GM19467 (cell line): ENCODE data around the gene GALNT5.
"Not testable (repeated sequence)": the region's sequence is repeated elsewhere in the genome, so short reads cannot be mapped to it uniquely, and the experiment has no call there.

Source experiments
- ATAC-seq: cut with Tn5 transposase; IDR thresholded peaks from one replicate; pipeline ENCODE4 v1.9.1; 2021; ENCODE audit warnings: mild to moderate bottlenecking, moderate library complexity; ENCODE audit not compliant: unreplicated experiment

Gene GALNT5

DNA sequence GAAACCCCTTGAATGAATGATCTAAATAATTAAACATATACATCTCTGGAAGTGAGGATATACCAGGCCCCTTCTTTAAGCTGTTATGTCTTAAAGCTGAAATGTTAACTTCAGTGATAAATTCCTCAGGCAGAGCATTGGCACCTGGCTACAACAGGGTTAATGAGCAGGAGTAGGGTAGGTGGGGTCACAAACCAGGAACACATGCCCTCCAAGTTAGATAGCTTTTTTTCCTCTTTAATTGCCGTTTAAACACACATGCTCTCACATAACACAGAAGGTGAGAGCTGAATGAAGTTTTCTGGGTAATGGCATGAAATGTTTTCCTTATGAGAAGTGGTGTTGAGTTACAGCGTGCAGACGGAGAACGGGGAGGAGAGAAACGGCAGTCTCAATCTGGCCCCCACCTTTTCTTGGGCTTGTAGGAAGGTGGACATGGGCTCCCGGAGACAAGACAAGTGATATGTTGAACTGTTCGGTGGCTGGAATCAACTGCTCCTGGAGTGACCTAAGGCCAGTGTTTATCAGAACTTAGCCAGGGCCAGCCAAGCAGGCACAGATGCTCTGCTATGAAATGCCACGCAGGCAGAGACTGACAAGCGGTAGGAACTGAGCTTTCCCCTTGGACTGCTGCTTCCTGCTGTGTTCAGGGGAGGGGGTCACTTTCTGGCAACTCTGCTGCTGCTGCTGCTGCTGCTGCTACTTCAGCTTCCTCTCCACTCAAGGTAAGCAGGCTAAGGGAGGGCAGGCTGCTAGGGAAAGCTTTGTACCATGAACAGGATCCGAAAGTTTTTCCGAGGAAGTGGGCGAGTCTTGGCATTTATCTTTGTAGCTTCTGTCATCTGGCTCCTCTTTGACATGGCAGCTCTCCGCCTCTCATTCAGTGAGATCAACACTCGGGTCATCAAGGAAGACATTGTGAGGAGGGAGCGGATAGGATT is at the start of gene GALNT5:
TSS of gene GALNT5 (plus strand) at position 394 of the 941 bp plus-strand sequence. CDS start at position 772, 378 bp downstream.
- no peak for ATAC-seq

GRCh38 chr2:157216286-157216965 is 41.1 kb upstream of the GALNT5 start:
- no peak for ATAC-seq

- ATAC-seq: no peak
These were observed 40.1 kb upstream of the GALNT5 start for GRCh38 chr2:157217409-157217808.

- ATAC-seq: no peak
These were observed 38.6 kb upstream of the GALNT5 start for GRCh38 chr2:157218911-157219310.

GRCh38 chr2:157220502-157220901 is 37.0 kb upstream of the GALNT5 start:
- no peak for ATAC-seq

- ATAC-seq: no peak
These were observed 36.0 kb upstream of the GALNT5 start for GRCh38 chr2:157221394-157221988.

- no peak for ATAC-seq
These were observed 33.8 kb upstream of the GALNT5 start for GRCh38 chr2:157223624-157224205.

GRCh38 chr2:157224448-157224847 is 33.1 kb upstream of the GALNT5 start:
- ATAC-seq: not testable (repeated sequence)

- no peak for ATAC-seq
These were observed 29.9 kb upstream of the GALNT5 start for GRCh38 chr2:157227592-157227991.

- ATAC-seq: no peak
These were observed 28.6 kb upstream of the GALNT5 start for GRCh38 chr2:157228946-157229345.

DNA sequence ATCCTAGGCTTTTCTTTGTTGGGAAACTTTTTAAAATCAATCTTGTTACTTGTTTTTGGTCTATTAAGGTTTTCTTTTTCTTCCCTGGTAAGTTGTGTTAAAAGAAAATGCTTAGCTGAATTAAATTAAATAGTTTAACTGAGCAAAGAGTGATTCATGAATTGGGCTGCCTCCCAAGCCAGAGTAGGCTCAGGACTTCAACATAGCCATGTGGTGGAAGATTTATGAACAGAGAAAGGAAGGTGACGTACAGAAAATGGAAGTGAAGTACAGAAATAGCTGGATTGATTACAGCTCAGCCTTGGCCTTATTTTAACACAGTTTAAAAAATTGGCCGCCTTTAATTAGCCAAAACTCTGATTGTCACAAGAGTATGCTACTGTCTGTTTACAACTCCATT is 27.9 kb upstream of the GALNT5 start:
- no peak for ATAC-seq

DNA sequence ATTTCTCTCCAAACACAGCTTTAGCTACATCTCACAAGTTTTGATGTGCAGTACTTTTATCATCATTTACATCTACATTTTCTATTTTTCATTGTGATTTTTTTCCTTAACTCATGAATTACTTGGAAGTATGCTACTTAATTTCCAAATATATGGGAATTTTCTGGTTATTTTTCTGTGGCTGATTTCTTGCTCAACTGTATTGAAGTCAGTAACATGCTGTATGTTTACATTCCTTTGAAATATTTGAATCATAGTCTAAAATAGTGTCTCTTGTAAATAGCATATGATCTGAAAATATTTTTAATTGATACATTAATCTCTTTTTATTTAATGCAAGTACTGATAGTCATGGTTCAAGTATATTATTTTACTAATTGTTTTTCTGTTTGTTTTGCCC is 26.0 kb upstream of the GALNT5 start:
- ATAC-seq: no peak

- ATAC-seq: no peak
These were observed 24.0 kb upstream of the GALNT5 start for GRCh38 chr2:157233506-157233905.

DNA sequence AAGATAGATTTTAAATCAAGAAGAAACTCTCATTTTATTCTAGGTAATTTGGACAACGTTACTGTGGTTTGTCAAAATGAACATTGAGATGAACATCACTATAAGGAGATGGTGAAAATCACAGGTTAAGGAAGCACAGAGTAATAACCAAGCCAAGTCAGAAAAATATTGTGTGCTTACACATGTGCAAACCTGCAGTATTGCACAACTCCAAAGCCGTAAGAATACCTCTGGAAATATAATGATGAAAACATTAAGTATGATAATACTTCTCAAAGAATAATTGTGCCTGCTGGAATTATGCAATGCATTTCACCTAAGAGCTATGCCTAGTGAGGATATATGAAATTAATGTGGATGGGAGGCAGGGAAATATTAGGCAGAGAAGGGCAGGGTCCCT is 21.1 kb upstream of the GALNT5 start:
- no peak for ATAC-seq

- no peak for ATAC-seq
These were observed 19.2 kb upstream of the GALNT5 start for GRCh38 chr2:157238296-157238695.

DNA sequence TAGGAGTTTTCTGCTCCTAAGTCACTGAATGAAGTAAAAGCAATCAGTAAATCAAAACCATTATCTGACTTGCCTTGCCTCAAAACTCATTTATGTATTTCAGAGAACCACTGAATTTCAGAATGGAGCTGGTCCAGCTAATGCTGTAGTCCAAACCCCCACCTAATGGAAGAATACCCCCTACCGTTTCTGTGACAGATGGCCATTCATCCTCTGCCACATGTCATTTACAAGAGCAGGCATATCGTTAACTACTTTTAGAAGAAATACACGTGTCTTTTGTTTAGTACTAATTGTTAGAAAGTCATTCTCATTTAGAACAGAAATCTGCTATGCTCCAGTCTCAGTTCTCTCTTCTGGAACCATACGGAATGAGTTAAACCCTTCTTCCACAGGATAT is 12.8 kb upstream of the GALNT5 start:
- ATAC-seq: no peak

DNA sequence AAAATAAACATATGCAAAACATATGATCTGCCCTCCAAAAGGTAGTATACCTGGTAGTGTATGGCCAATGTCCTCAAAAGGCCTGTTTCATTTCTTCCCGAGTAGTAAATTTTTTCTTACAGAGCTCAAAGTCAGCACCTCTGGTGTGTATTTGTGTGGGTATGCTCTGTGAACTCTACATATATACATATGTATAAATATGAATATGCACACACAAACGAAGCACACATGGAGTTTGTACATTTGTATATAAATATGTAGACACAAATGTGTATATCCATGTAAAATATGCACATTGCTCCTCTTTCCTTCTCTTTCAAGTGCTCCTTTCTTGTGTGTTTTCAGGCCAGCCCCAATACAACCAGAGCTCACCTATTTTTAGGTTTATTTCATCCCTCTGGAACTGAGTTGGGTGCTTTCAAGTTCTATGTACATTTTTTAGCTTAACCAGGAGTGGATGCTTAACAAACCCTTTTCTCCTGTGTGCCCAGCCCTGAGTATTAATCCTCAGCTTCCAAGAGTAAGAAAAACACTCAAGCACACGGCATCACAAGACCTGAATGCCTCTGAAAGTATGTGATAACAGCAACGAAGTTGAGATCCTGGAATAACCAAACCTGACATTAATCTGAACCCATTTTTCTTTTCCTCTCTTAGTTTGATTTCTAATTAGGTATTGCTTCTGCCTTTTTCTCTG is 12.2 kb upstream of the GALNT5 start:
- ATAC-seq: no peak

- peak; percentile 91 for ATAC-seq
These were observed 11.4 kb upstream of the GALNT5 start for GRCh38 chr2:157245846-157246764.

DNA sequence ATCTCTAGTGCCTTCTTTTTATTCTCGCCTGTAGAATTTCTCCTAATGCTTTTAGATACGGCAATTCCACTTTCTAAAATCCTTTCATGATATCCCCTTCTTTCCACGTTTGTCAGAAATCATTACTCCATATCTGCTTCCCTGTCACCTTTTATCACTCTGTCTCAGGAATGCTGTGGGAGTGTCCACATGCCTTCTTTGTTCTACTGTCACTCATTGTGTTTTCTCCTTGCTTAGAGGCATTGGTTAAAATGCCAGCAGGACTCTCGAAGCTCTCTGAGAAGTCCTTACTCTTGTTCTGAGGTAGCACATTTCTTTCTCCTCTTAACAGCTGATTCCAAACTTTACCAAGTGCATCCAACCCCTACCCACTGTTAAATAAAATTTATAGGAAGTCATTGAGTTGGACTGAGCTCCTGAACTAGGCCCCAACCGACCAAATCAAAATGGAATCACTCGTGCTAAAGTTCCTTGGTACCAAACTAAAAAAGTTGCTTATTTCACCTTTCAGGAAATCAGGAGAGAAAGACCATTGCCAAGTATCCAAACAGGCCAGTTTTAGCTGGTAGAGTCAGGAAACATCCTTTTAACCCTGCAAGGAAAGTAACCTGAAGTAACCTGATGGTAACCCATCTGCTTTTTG is 10.6 kb upstream of the GALNT5 start:
- ATAC-seq: no peak
